IMR-90 (cell line): ENCODE measurements around the gene ACSS2. TPM values are rescaled to one million over a fixed set of nuclear protein-coding genes. Genes with fewer than 3 reads are reported as not detected.

Experiments
- ATAC-seq: fragments of 200-7000 bp; cut with Tn5 transposase; 2 replicates; pipeline ENCODE4 v1.9.1; 2020; ENCODE audit warnings: low read depth, mild to moderate bottlenecking, moderate library complexity
- BruUV-seq: library from RNA; stranded (reverse); fragments of 400-500 nt; replicated peaks from 2 replicates; lab custom pipeline; 2021; lab: Mats Ljungman, UMichigan
- CTCF ChIA-PET: fragments of 300-600 bp; formaldehyde crosslinking; extraction: SDS; loops from one replicate; lab custom pipeline; 2021; ENCODE audit warnings: antibody characterized with exemption; lab: Yijun Ruan, JAX
- POLR2A ChIA-PET: fragments of 300-600 bp; sonication (Branson Sonifier 250); formaldehyde crosslinking; loops from one replicate; lab custom pipeline; 2022; ENCODE audit warnings: antibody characterized with exemption; ENCODE audit not compliant: unreplicated experiment; lab: Charles Lee
- DNase-seq: peaks from one replicate; pipeline ENCODE4 v3.0.0; 2013
- H2AFZ ChIP-seq: replicated peaks from 2 replicates; pipeline ENCODE3; 2013; ENCODE audit warnings: low read length, mild to moderate bottlenecking; ENCODE audit not compliant: poor library complexity
- H2AK5ac ChIP-seq: 2 replicates; pipeline ENCODE4 v1.6.1; 2013; ENCODE audit warnings: low read depth, low read length, inconsistent platforms
- H2AK9ac ChIP-seq: replicated peaks from 2 replicates; pipeline ENCODE3; 2013; ENCODE audit warnings: mild to moderate bottlenecking, low read depth, low read length, moderate library complexity; ENCODE audit not compliant: poor library complexity
- H2BK120ac ChIP-seq: 2 replicates; pipeline ENCODE4 v1.6.1; 2013; ENCODE audit warnings: low read depth, low read length, inconsistent platforms
- H2BK15ac ChIP-seq: 3 replicates; pipeline ENCODE4 v1.6.1; 2013; ENCODE audit warnings: low read depth, low read length, inconsistent platforms
- H2BK20ac ChIP-seq: 2 replicates; pipeline ENCODE4 v1.6.1; 2013; ENCODE audit warnings: low read depth, mild to moderate bottlenecking, inconsistent platforms, low read length, moderate library complexity
- H2BK5ac ChIP-seq: 2 replicates; pipeline ENCODE4 v1.6.1; 2013; ENCODE audit warnings: mild to moderate bottlenecking, low read depth, low read length, inconsistent platforms; ENCODE audit not compliant: poor library complexity, severe bottlenecking
- H3K14ac ChIP-seq: replicated peaks from 2 replicates; pipeline ENCODE4 v1.6.1; 2013; ENCODE audit warnings: low read depth, low read length, inconsistent platforms
- H3K18ac ChIP-seq: 2 replicates; pipeline ENCODE4 v1.6.1; 2013; ENCODE audit warnings: low read depth, low read length, control low read depth
- H3K23ac ChIP-seq: 2 replicates; pipeline ENCODE4 v1.6.1; 2013; ENCODE audit warnings: low read depth, low read length, inconsistent platforms
- H3K27ac ChIP-seq: 2 replicates; pipeline ENCODE4 v1.5.1; 2013; ENCODE audit warnings: mild to moderate bottlenecking, control low read depth, low read length; ENCODE audit not compliant: insufficient read depth
- H3K27me3 ChIP-seq: 2 replicates; pipeline ENCODE4 v1.6.1; 2013; ENCODE audit warnings: low read length; ENCODE audit not compliant: control insufficient read depth, insufficient read depth
- H3K36me3 ChIP-seq: 2 replicates; pipeline ENCODE4 v1.6.1; 2013; ENCODE audit warnings: low read length, mixed read lengths; ENCODE audit not compliant: control insufficient read depth, insufficient read depth
- H3K4ac ChIP-seq: 2 replicates; pipeline ENCODE4 v1.6.1; 2013; ENCODE audit warnings: low read depth, low read length, inconsistent platforms
- H3K4me1 ChIP-seq: 2 replicates; pipeline ENCODE4 v1.6.1; 2013; ENCODE audit warnings: low read length, mixed read lengths; ENCODE audit not compliant: control insufficient read depth, insufficient read depth
- H3K4me2 ChIP-seq: 2 replicates; pipeline ENCODE4 v1.6.1; 2013; ENCODE audit warnings: low read depth, mild to moderate bottlenecking, control low read depth, low read length, moderate library complexity
- H3K4me3 ChIP-seq: 2 replicates; pipeline ENCODE4 v1.5.1; 2013; ENCODE audit warnings: low read depth, mild to moderate bottlenecking, control low read depth, low read length, moderate library complexity; ENCODE audit not compliant: insufficient read depth
- H3K56ac ChIP-seq: 2 replicates; pipeline ENCODE4 v1.6.1; 2013; ENCODE audit warnings: low read length, inconsistent platforms; ENCODE audit not compliant: insufficient read depth; ENCODE audit errors: extremely low read depth
- H3K79me1 ChIP-seq, 2 experiments: 2 replicates each; pipeline ENCODE4 v1.6.1; 2013; ENCODE audit warnings: low read length in 2 of 2, inconsistent platforms in 1 of 2, low read depth in 1 of 2
- H3K9ac ChIP-seq: 2 replicates; pipeline ENCODE4 v1.6.1; 2013; ENCODE audit warnings: low read depth, low read length, control low read depth
- H3K9me1 ChIP-seq: 2 replicates; pipeline ENCODE4 v1.6.1; 2013; ENCODE audit warnings: low read length, inconsistent platforms; ENCODE audit not compliant: insufficient read depth
- H3K9me3 ChIP-seq: 2 replicates; pipeline ENCODE4 v1.6.1; 2013; ENCODE audit warnings: low read length; ENCODE audit not compliant: control insufficient read depth, insufficient read depth
- H4K20me1 ChIP-seq: 2 replicates; pipeline ENCODE4 v1.6.1; 2013; ENCODE audit warnings: low read length, inconsistent platforms; ENCODE audit not compliant: insufficient read depth
- H4K5ac ChIP-seq: 2 replicates; pipeline ENCODE4 v1.6.1; 2013; ENCODE audit warnings: mild to moderate bottlenecking, low read depth, low read length, control low read depth
- H4K8ac ChIP-seq, 2 experiments: 2 replicates each; pipeline ENCODE4 v1.6.1; 2013; ENCODE audit warnings: low read depth in 2 of 2, low read length in 2 of 2, control low read depth in 1 of 2, inconsistent platforms in 1 of 2
- H4K91ac ChIP-seq: 2 replicates; pipeline ENCODE4 v1.6.1; 2013; ENCODE audit warnings: low read depth, low read length, inconsistent platforms; ENCODE audit not compliant: insufficient read depth
- CHD1 ChIP-seq: IDR thresholded peaks from 2 replicates; pipeline ENCODE4 v1.6.1; 2012; ENCODE audit warnings: low read depth, low read length, improper control_type of control experiment
- CTCF ChIP-seq: conservative IDR thresholded peaks from 2 replicates; pipeline ENCODE4 v1.5.1; 2012; ENCODE audit warnings: mild to moderate bottlenecking, low read depth, low read length, improper control_type of control experiment
- WGBS, 2 experiments: methylation state at CpG; one replicate each; pipeline versions ENCODE4 v1.1.5 to v1.1.7; 2013; ENCODE audit warnings: missing lambda C conversion rate in 2 of 2; ENCODE audit not compliant: insufficient read length in 1 of 2; ENCODE audit errors: extremely low coverage in 2 of 2; 5-methylcytosine and 5-hydroxymethylcytosine counted together
- dilution Hi-C: fragments of 300-500 bp; cut with HindIII; formaldehyde crosslinking; loops from one replicate; pipeline ENCODE4 v1.14.3; 2018; ENCODE audit warnings: low sequenced_read_pairs; ENCODE audit not compliant: unreplicated experiment
- in situ Hi-C: fragments of 300-500 bp; cut with MboI; formaldehyde crosslinking; loops from 3 replicates; pipeline ENCODE4 v1.14.3; 2019; ENCODE audit warnings: low sequenced_read_pairs, inconsistent platforms, mixed read lengths
- intact Hi-C: fragments of 100-400 bp; cut with micrococcal nuclease; formaldehyde crosslinking; loops from 2 replicates; pipeline ENCODE4 v1.10.0; 2022
- polyA plus RNA-seq, 3 experiments: library from polyadenylated mRNA; depleted of rRNA; stranded (reverse); fragments of >200 nt; gene quantifications; 2 replicates each; pipeline ENCODE4 v1.2.3, GENCODE V29; 2012; ENCODE audit warnings: low replicate concordance in 1 of 3
- total RNA-seq: library from RNA; depleted of rRNA; stranded (reverse); fragments of >200 nt; gene quantifications from 2 replicates; pipeline ENCODE4 v1.2.3, GENCODE V29; 2012

The ACSS2 gene
- total and polyA plus RNA-seq, 2 of the 4 experiments (the other 2 are of a cell fraction), result 26.9 to 46.4 TPM

DNA sequence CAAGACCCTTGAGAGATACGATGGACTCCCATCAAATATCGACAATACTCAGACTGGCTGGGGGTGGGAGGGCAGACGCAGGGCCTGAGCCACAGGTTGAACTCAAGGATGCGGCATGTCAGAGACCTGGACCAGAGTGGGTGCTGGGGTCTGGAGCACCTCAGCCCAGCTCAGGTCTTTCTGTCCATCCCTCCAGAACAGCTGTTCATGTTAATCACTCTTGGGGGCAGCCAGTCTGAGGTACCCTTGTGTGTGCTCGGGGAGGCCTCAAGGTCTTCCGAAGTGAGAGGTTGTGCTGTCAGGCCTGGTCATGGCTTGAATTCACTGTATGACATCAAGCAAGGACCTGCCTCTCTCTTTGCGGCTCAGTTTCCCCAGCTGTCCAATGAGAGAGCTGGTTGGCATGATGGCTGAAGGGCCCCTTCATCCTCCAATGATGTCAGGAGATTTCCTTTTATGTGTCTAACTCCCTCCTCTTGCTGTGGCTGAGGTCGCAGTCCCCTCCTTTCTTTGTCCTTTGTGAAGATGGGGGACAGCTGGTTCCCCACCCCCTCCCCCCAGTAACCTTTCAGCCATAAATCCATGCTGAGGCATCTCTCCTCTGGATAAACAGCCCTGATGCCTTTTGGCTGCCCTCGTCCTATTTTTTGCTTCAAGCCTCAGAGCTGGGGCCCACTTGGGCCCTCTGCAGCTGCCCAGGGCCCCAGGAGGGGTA lies 94.6 kb downstream of the ACSS2 start:
- ChIA-PET POLR2A (no interaction called here), CTCF (no interaction called here)
- H2AFZ ChIP-seq, result no peak overlapping the region

More for the DNA sequence above, 94.6 kb downstream of the ACSS2 start:
- TF ChIP-seq CHD1 (no peak), CTCF (no peak)
- in situ Hi-C loops (no loop called here), intact Hi-C loops (no loop called here), dilution Hi-C loops (no loop called here)
- H2BK120ac ChIP-seq, result no peak overlapping the region
- H3K27me3 ChIP-seq, result peaks cover 29% of the 10 kb centered on the region
- H3K4me1 ChIP-seq, result no peaks in the 10 kb centered on the region
- H3K36me3 ChIP-seq, result no peaks in the 10 kb centered on the region
- no peak overlapping the region for H3K9ac ChIP-seq
- H4K8ac ChIP-seq, result no peak overlapping the region
- no peak overlapping the region for H3K56ac ChIP-seq
- H3K4me2 ChIP-seq, result no peak overlapping the region
- no peaks in the 10 kb centered on the region for H3K9me3 ChIP-seq
- H3K4me3 ChIP-seq, result no peak overlapping the region
- no peaks in the 10 kb centered on the region for H4K20me1 ChIP-seq
- H2BK5ac ChIP-seq, result no peak overlapping the region
- H2BK20ac ChIP-seq, result no peak overlapping the region
- no peak overlapping the region for H4K91ac ChIP-seq
- H3K14ac ChIP-seq, result no peak overlapping the region
- WGBS, 2 experiments, result 59% methylated on average over 4 of the region's 9 CpGs; no CpG with 5 or more reads in 1 of the 2 experiments
- H2BK15ac ChIP-seq, result no peak overlapping the region
- H4K5ac ChIP-seq, result no peak overlapping the region
- H2AK9ac ChIP-seq, result no peak overlapping the region
- 0 out of 2 replicates have a peak, but pooled peaks cover 8% of the 10 kb centered on the region for H3K9me1 ChIP-seq
- no peaks in the 10 kb centered on the region for H3K79me1 ChIP-seq
- no peak overlapping the region for H3K4ac ChIP-seq
- DNase-seq (no peak), ATAC-seq (no peak)
- no peak overlapping the region for H2AK5ac ChIP-seq
- H3K18ac ChIP-seq, result no peak overlapping the region
- no TSS peak for BruUV-seq
- no peak overlapping the region for H3K23ac ChIP-seq
- H3K27ac ChIP-seq, result no peak overlapping the region
